ENCODE results near the gene HELZ2.

- TF ChIP-seq CTCF (IDR thresholded peaks at IDR 0.05; ENCODE audit: low read depth, low read length, poor library complexity, severe bottlenecking) (no peak), EZH2phosphoT487 (IDR thresholded peaks at IDR 0.05; ENCODE audit: borderline replicate concordance, low read length) (no peak)
Observed at GRCh38 chr20:63577317-63577894, 3.4 kb upstream of the HELZ2 start.

All from DOHH2 (cell line).